Activated CD4-positive, alpha-beta memory T cell treated with anti-CD3 and anti-CD28 coated beads for 36 hours (primary cell): ENCODE results near the gene TAF1B. TPM values are rescaled to one million over a fixed set of nuclear protein-coding genes. Genes with fewer than 3 reads are reported as not detected.
"Not testable (repeated sequence)": the region's sequence is repeated elsewhere in the genome, so short reads cannot be mapped to it uniquely, and the experiment has no call there.

Experiments
- CTCF ChIA-PET: fragments of 350-600 bp; sonication (Branson Sonifier 250); formaldehyde crosslinking; loops from one replicate; lab custom pipeline; 2021; ENCODE audit warnings: antibody characterized with exemption, inconsistent platforms; lab: Charles Lee
- POLR2A ChIA-PET: fragments of 350-600 bp; sonication (Branson Sonifier 250); formaldehyde crosslinking; loops from one replicate; lab custom pipeline; 2021; ENCODE audit warnings: antibody characterized with exemption; lab: Charles Lee
- DNase-seq: peaks from one replicate; pipeline ENCODE4 v3.0.0-alpha.2; 2020
- H3K27ac Mint-ChIP-seq: one replicate; pipeline ENCODE4 v1.8.0; 2021; ENCODE audit warnings: mixed read lengths
- H3K27me3 Mint-ChIP-seq: one replicate; pipeline ENCODE4 v1.8.0; 2021; ENCODE audit warnings: mixed read lengths
- H3K36me3 Mint-ChIP-seq: one replicate; pipeline ENCODE4 v1.8.0; 2021; ENCODE audit warnings: mixed read lengths
- H3K4me1 Mint-ChIP-seq: one replicate; pipeline ENCODE4 v1.8.0; 2021; ENCODE audit warnings: low read depth, mixed read lengths
- H3K4me3 Mint-ChIP-seq: one replicate; pipeline ENCODE4 v1.8.0; 2021; ENCODE audit warnings: mild to moderate bottlenecking, mixed read lengths
- H3K9me3 Mint-ChIP-seq: one replicate; pipeline ENCODE4 v1.8.0; 2021; ENCODE audit warnings: mixed read lengths
- intact Hi-C: fragments of 100-400 bp; cut with micrococcal nuclease; formaldehyde crosslinking; loops from one replicate; pipeline ENCODE4 v1.15.1; 2023
- total RNA-seq, 2 experiments: library from RNA; stranded (reverse); gene quantifications; one replicate each; pipeline ENCODE4 v1.2.3, GENCODE V29; 2021

The TAF1B gene
- total RNA-seq, 2 experiments from 2014 or later, result 32.6 TPM

DNA sequence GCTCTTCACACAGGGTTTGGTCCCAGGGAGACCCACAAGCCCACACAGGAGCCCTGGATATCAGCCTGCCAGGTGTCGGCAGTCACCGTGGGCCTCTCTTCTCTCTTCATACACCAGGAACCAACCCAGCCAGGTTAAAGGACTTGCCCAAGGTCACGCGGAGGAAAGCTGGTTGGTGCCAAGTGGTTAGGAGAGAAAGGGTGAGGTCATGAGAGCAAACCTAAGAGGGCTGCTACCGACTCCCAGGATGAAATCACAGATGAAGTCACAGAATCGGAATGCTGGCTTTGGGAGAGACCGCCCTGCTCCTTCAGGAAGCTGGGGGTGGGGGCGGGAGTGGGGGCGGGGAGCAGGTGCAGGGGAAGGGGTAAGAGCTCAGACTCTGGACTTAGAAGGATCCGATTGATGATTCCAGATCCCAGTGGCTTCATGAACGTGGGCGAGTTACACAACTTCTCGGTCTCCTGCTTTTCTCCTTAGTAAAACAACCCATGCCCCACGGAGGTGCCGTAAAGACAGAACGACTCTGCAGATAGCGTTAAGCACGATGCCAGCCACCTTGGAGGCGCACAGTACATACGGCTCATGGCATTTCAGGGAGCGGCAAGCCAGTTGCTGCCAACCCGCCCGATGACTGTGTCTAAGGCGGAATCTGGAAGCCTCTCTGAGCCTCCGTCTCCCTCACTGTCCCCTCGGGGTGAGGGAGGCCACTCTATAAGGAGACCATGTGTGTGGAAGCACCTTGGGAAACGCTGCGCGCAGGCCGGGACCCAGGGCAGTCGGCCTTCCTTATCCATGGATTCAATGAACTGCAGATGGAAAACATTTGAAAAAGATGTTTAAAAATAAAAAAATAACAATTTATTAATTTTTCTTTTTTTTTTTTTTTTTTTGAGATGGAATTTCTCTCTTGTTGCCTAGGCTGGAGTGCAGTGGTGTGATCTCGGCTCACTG is 23.0 kb upstream of the TAF1B start:
- Mint-ChIP-seq H3K9me3 (no peaks in the 10 kb centered on the region), H3K4me1 (peaks cover 9% of the 10 kb centered on the region), H3K36me3 (no peaks in the 10 kb centered on the region), H3K27ac (no peak overlapping the region), H3K4me3 (no peak overlapping the region), H3K27me3 (peaks cover 2% of the 10 kb centered on the region)
- DNase-seq, result no peak
- intact Hi-C loops, result no loop called here
- CTCF ChIA-PET, result no interaction called here
- POLR2A ChIA-PET, result no interaction called here

DNA sequence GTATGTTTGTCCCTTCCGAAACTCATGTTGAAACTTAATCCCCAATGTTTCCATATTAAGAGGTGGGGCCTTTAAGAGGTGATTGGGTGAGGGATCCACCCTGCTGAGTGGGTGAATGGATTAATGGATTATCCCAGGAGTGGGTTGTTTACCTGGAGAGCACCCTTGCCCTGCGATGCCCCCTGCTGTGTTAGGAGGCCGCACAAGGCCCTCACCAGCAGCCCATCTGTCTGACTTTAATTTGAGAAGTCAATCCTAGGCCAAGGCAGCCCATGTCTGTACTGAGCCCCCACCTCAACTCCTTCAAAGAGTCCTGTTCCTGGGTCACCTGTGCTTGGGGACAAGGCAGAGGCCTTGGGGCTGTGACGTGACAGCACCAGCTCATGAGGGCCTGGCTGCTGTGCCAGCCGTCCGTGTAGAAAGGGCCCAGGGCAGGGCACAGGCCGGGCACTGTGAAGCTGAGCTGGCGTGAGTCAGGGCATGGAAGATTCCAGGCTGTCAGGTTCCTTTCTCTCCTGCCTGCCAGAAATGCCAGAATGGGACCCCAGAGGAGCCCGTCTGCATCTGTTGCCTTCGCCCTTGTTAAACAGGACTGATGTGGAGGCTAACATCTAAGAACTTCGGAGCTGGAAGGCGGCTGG is 21.3 kb upstream of the TAF1B start:
- Mint-ChIP-seq H3K27me3 (peaks cover 2% of the 10 kb centered on the region), H3K9me3 (no peaks in the 10 kb centered on the region), H3K36me3 (no peaks in the 10 kb centered on the region), H3K27ac (no peak overlapping the region), H3K4me1 (no peaks in the 10 kb centered on the region), H3K4me3 (no peak overlapping the region)
- CTCF ChIA-PET, result interaction anchor here (1.0 kb wide), 1 partner anchor 8 kb away, joined by 3 read pairs; no protein-coding TSS in a partner anchor
- no peak for DNase-seq
- POLR2A ChIA-PET, result no interaction called here
- intact Hi-C loops, result no loop called here

GRCh38 chr2:9824441-9824840 is 18.8 kb upstream of the TAF1B start:
- Mint-ChIP-seq H3K36me3 (no peaks in the 10 kb centered on the region), H3K9me3 (no peaks in the 10 kb centered on the region), H3K27ac (no peak overlapping the region), H3K4me3 (no peak overlapping the region), H3K4me1 (no peaks in the 10 kb centered on the region), H3K27me3 (peaks cover 2% of the 10 kb centered on the region)
- DNase-seq, result no peak
- CTCF ChIA-PET, result no interaction called here
- POLR2A ChIA-PET, result no interaction called here
- intact Hi-C loops, result no loop called here

DNA sequence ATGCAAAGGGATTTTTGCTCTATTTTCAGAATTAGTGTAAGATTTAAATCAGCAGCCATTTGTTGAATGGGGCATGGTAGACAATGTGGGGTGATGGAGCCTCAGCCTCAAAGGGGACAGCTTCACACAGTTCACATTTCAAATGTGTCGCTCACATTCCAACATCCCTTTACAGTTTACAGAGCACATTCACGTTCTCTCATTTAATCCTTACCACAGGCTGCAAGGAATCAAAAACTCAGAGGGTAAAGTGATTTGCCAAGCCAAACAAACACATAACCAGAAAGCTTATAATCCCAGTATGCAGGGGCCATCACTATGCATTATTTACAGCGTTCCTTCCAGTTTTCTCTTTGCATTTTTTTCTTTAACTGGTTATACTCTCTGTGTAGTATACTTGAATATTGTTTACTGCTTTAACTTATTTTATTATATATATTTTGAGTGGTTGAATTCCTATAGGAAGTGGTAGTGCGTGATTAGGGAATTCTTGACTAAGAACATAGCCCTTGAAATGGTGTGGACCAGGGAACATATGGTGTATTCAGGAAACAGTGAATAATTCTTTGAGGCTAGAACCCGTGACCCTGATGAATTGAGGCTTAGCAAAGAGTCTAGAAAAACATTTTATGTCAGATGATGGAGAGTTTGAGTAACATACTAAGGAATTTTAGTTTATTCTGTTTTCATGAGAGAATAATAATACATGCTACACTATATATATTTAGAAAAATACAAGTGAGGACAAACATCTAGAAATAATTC is 18.1 kb upstream of the TAF1B start:
- no peaks in the 10 kb centered on the region for H3K9me3 Mint-ChIP-seq
- DNase-seq, result no peak
- CTCF ChIA-PET, result no interaction called here
- H3K4me1 Mint-ChIP-seq, result peaks cover 1% of the 10 kb centered on the region
- H3K27me3 Mint-ChIP-seq, result peaks cover 2% of the 10 kb centered on the region
- no peaks in the 10 kb centered on the region for H3K36me3 Mint-ChIP-seq
- H3K27ac Mint-ChIP-seq, result no peak overlapping the region
- POLR2A ChIA-PET, result no interaction called here
- intact Hi-C loops, result no loop called here
- H3K4me3 Mint-ChIP-seq, result no peak overlapping the region

DNA sequence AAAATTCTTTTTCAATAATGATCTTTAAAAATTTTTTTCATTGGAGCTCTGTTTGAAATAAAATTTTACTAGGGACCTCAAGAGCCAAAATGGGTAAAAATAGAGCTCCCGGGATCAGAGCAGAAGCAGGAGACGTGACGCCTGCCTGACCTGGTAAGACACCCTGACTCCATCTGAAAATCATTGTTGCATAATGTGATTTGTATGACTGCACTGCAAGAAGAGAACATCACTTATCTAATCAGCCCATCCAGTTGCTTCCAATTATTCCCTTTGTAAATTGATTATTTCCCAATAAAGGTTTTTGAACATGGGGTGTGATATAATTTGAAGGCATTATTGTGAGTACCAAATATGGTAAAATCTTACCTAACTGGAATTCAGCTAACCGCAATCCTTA is 17.1 kb upstream of the TAF1B start:
- no peak overlapping the region for H3K27ac Mint-ChIP-seq
- CTCF ChIA-PET, result interaction anchor here (1.3 kb wide), 1 partner anchor 42 kb away, joined by 4 read pairs; no protein-coding TSS in a partner anchor
- peaks cover 11% of the 10 kb centered on the region for H3K4me1 Mint-ChIP-seq
- POLR2A ChIA-PET, result no interaction called here
- H3K27me3 Mint-ChIP-seq, result peaks cover 2% of the 10 kb centered on the region
- H3K9me3 Mint-ChIP-seq, result no peaks in the 10 kb centered on the region
- no peak for DNase-seq
- no peaks in the 10 kb centered on the region for H3K36me3 Mint-ChIP-seq
- intact Hi-C loops, result no loop called here
- no peak overlapping the region for H3K4me3 Mint-ChIP-seq

DNA sequence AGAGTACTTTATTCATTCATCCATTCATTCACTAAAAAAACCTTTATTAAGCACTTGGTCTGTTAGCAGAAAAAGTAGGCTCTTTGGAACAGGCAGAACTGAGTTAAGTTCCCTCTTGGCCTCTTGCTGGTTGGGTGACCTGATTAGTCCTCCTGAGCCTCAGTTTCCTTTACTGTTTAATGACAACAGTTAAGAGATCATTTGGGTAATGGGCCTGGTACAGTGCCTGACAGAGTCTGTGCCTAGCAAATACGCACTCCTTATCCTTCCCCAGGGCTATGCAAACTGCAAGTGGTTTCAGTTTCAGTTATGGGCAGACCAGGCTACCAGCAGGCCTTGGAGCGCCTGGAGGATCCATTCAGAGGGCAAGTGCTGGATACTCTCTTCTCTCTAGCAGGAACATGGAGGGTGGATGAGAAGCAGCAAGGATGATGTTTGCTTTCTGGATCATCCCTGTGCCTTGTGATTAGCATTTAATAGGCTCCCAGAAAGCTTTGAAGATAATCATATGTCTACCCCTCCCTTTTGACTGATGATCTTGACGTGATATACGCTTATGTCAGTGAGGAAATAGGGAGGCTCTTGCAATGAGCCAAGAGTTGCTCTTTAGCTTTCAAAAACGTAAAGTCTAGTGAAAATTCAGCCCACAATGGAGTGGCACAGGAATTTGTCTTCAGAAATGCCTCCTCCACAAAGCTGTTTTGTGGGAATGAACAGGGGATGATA is 12.4 kb upstream of the TAF1B start:
- H3K36me3 Mint-ChIP-seq, result no peaks in the 10 kb centered on the region
- peaks cover 11% of the 10 kb centered on the region for H3K4me1 Mint-ChIP-seq
- H3K27me3 Mint-ChIP-seq, result no peaks in the 10 kb centered on the region
- intact Hi-C loops, result no loop called here
- no peaks in the 10 kb centered on the region for H3K9me3 Mint-ChIP-seq
- H3K27ac Mint-ChIP-seq, result no peak overlapping the region
- CTCF ChIA-PET, result interaction anchor here (0.6 to 1.6 kb wide), 2 partner anchors 17 to 24 kb away, joined by 4 to 5 read pairs; no protein-coding TSS in a partner anchor
- POLR2A ChIA-PET, result interaction anchor here (1.3 kb wide), 1 partner anchor 12 kb away, joined by 5 read pairs; the partner anchor contains the start of gene TAF1B
- no peak for DNase-seq
- no peak overlapping the region for H3K4me3 Mint-ChIP-seq

GRCh38 chr2:9831670-9832069 is 11.6 kb upstream of the TAF1B start:
- no peak overlapping the region for H3K4me3 Mint-ChIP-seq
- intact Hi-C loops, result no loop called here
- CTCF ChIA-PET, result interaction anchor here (0.6 to 1.6 kb wide), 2 partner anchors 18 to 23 kb away, joined by 4 to 5 read pairs; no protein-coding TSS in a partner anchor
- peaks cover 11% of the 10 kb centered on the region for H3K4me1 Mint-ChIP-seq
- H3K36me3 Mint-ChIP-seq, result no peaks in the 10 kb centered on the region
- H3K27me3 Mint-ChIP-seq, result no peaks in the 10 kb centered on the region
- no peaks in the 10 kb centered on the region for H3K9me3 Mint-ChIP-seq
- no peak overlapping the region for H3K27ac Mint-ChIP-seq
- DNase-seq, result no peak
- POLR2A ChIA-PET, result interaction anchor here (1.3 kb wide), 1 partner anchor 11 kb away, joined by 5 read pairs; the partner anchor contains the start of gene TAF1B

- no peaks in the 10 kb centered on the region for H3K36me3 Mint-ChIP-seq
- H3K4me3 Mint-ChIP-seq, result no peak overlapping the region
- intact Hi-C loops, result no loop called here
- H3K4me1 Mint-ChIP-seq, result peaks cover 11% of the 10 kb centered on the region
- no peaks in the 10 kb centered on the region for H3K9me3 Mint-ChIP-seq
- ChIA-PET CTCF (no interaction called here), POLR2A (no interaction called here)
- no peak overlapping the region for H3K27ac Mint-ChIP-seq
- H3K27me3 Mint-ChIP-seq, result no peaks in the 10 kb centered on the region
- DNase-seq, result no peak
Observed at GRCh38 chr2:9832586-9832985, 10.7 kb upstream of the TAF1B start.

- H3K27ac Mint-ChIP-seq, H3K4me1 Mint-ChIP-seq, intact Hi-C loops, POLR2A ChIA-PET, H3K4me3 Mint-ChIP-seq, H3K27me3 Mint-ChIP-seq, H3K36me3 Mint-ChIP-seq, CTCF ChIA-PET, DNase-seq, H3K9me3 Mint-ChIP-seq: not testable (repeated sequence)
Observed at GRCh38 chr2:9835068-9835467, 8.2 kb upstream of the TAF1B start.

- Mint-ChIP-seq H3K9me3 (no peaks in the 10 kb centered on the region), H3K27me3 (no peaks in the 10 kb centered on the region), H3K27ac (no peak overlapping the region), H3K4me3 (no peak overlapping the region), H3K36me3 (no peaks in the 10 kb centered on the region), H3K4me1 (peaks cover under 1% of the 10 kb centered on the region)
- CTCF ChIA-PET, result interaction anchor here (0.9 to 1.4 kb wide), 3 partner anchors 20 to 37 kb away, joined by 3 to 5 read pairs (median 4); no protein-coding TSS in a partner anchor
- intact Hi-C loops, result no loop called here
- no peak for DNase-seq
- POLR2A ChIA-PET, result no interaction called here
Observed at GRCh38 chr2:9836074-9836473, 7.2 kb upstream of the TAF1B start.

- ChIA-PET POLR2A (no interaction called here), CTCF (interaction anchor here (0.9 to 1.4 kb wide), 3 partner anchors 21 to 37 kb away, joined by 3 to 5 read pairs (median 4); no protein-coding TSS in a partner anchor)
- Mint-ChIP-seq H3K27me3 (no peaks in the 10 kb centered on the region), H3K4me1 (no peaks in the 10 kb centered on the region), H3K9me3 (no peaks in the 10 kb centered on the region), H3K36me3 (no peaks in the 10 kb centered on the region), H3K27ac (no peak overlapping the region), H3K4me3 (no peak overlapping the region)
- intact Hi-C loops, result no loop called here
- no peak for DNase-seq
Observed at GRCh38 chr2:9836517-9836916, 6.8 kb upstream of the TAF1B start.
